ENCODE results near the gene RHBDF2.

RHBDF2 gene

GRCh38 chr17:76435751-76436150 lies 65.5 kb downstream of the RHBDF2 start:
- DNase-seq: no peak

GRCh38 chr17:76434870-76435269 lies 66.4 kb downstream of the RHBDF2 start:
- no peak for DNase-seq

- no peak for DNase-seq
Measured at GRCh38 chr17:76433693-76434092, 67.5 kb downstream of the RHBDF2 start.

GRCh38 chr17:76432712-76433336 lies 68.4 kb downstream of the RHBDF2 start:
- DNase-seq: no peak

- DNase-seq: no peak
Measured at GRCh38 chr17:76432004-76432403, 69.2 kb downstream of the RHBDF2 start.

- no peak for DNase-seq
Measured at GRCh38 chr17:76431509-76431908, 69.7 kb downstream of the RHBDF2 start.

- no peak for DNase-seq
Measured at GRCh38 chr17:76428511-76428910, 72.7 kb downstream of the RHBDF2 start.

- DNase-seq: no peak
Measured at GRCh38 chr17:76427501-76428231, 73.6 kb downstream of the RHBDF2 start.

GRCh38 chr17:76426853-76427252 lies 74.4 kb downstream of the RHBDF2 start:
- DNase-seq: no peak

- no peak for DNase-seq
Measured at GRCh38 chr17:76422860-76423259, 78.4 kb downstream of the RHBDF2 start.

- no peak for DNase-seq
Measured at GRCh38 chr17:76422406-76422805, 78.8 kb downstream of the RHBDF2 start.

GRCh38 chr17:76421044-76421407 lies 80.2 kb downstream of the RHBDF2 start:
- DNase-seq: no peak

Data from T-helper 9 cell (primary cell).